ENCODE data around the gene THRA.

Gene THRA

DNA sequence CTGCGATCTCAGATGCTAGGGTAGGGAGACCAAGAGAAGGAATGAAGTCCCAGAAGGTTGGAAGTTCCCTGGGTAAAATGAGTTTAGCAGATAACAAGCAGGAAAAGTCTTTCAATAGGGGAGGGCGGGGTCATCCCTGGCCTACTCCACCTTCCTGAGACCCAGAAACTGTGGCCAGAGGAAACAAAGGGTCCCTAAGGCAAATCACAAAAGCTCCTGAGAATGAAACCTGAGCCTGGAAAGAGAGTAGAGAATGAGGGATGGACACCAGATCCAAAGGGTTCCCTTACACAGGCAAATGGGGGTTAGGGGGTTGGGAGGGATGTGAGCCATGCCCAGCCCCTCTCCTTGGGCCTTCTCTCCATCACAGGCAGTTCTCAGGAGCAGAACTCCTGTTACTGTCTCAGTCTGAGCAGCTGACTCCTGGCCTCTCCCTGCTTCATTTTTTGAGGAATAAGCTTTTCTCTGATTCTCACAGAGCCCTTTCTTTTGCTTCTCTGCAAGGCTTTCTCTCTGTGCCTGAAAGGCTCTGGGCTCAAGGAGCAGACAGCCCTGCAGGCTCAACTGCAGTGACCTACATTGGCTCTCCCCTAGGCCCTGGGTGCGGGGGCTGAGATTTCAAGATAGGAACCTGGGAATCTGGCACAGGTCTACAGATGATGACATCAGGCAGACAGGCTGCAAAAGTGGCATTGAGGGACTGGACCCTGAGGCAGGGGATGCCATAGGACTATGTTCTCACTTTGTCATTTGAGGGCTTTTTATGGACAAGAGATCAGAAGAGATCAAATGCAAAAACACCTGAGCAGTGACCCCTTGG is 47.5 kb downstream of the THRA start:
- Histone ChIP-seq H3K4me1 (ENCODE audit: control insufficient read depth, insufficient read depth, low read length) (peaks cover 91% of the 10 kb centered on the region), H3K4me3 (ENCODE audit: low read length) (no peak overlapping the region), H3K4me2 (ENCODE audit: low read length) (peak overlapping the region; percentile 75), H3K9ac (ENCODE audit: low read depth, low read length) (peak overlapping the region; percentile 34), H3K36me3 (ENCODE audit: insufficient read depth, low read length) (no peaks in the 10 kb centered on the region), H3K9me3 (replicated peaks; ENCODE audit: low read length) (no peaks in the 10 kb centered on the region), H3K27me3 (ENCODE audit: control insufficient read depth, insufficient read depth, low read length) (no peaks in the 10 kb centered on the region)

DNA sequence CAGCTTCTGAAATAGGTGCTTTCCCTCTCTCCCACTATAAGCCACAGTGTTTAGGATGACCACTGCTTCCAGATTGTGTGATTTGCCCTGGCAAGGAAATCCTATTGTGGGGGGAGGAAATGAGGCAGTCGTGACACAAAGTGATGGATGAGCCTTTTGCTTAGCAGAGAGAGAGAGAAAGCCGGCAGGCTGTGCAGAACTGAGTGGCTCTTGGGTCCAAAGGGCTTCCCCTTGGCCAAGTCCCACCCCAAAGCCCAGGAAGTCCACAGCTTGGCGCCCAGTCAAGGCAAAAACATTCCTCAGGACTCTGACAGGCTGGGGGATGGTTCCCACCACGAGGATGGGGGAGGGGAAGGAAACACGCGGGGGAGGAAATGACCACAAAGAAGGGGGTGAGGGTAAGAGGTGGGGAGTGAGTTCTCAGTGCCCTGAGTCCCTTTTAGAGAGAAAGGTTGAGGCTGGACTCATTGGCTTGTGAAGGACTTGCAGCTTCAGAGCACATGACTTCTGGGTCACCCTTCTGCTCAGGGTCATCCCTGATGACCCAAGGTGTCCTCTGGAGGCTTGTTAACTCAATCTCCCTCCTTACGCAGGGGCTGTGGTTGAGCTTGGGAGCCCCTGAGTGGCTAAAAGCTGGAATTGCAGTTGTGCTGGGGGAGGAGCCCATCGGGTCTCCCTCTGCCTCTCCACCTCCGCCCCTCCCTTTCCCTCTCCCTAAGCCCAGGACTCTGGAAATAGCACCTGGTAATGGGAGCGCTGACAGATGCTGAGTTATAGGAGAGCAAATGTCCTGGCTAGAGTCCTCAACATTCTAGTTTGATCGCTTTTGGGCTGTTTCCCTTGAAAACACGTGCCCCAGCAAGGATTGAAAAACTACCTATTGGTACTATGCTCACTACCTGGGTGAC is 48.7 kb downstream of the THRA start:
- H3K4me2 ChIP-seq (ENCODE audit: low read length), result peak overlapping the region; percentile 75
- no peaks in the 10 kb centered on the region for H3K9me3 ChIP-seq (replicated peaks; ENCODE audit: low read length)
- H3K4me1 ChIP-seq (ENCODE audit: control insufficient read depth, insufficient read depth, low read length), result peaks cover 79% of the 10 kb centered on the region
- peak overlapping the region; percentile 37 for H3K4me3 ChIP-seq (ENCODE audit: low read length)
- H3K9ac ChIP-seq (ENCODE audit: low read depth, low read length), result peak overlapping the region; percentile 34
- no peaks in the 10 kb centered on the region for H3K36me3 ChIP-seq (ENCODE audit: insufficient read depth, low read length)
- H3K27me3 ChIP-seq (ENCODE audit: control insufficient read depth, insufficient read depth, low read length), result no peaks in the 10 kb centered on the region

DNA sequence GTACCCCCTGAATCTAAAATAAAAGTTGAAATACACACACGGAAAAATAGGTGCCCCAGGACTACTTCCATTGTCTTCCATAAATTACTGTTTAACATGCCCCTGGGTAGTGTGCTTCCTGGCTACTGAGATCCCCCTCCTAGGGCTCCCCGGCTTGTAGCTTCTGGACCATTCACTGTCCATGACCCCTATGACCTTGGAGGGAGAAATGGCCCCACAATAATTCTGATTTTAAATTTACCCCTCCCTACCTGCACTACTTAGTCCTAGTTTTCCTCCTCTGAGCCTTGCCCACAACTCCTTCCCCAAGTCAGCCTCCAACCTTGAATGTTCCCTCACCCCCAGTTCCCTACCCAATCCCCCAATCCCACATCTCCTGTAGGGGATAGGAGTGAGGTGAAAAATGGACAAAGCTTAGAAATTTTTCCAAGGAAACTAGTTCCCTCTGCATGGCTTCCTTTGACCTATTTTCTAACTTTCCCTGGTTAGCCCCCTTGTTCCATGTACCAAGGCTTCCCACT is 49.5 kb downstream of the THRA start:
- H3K9ac ChIP-seq (ENCODE audit: low read depth, low read length), result peak overlapping the region; percentile 42
- no peaks in the 10 kb centered on the region for H3K27me3 ChIP-seq (ENCODE audit: control insufficient read depth, insufficient read depth, low read length)
- no peak overlapping the region for H3K4me3 ChIP-seq (ENCODE audit: low read length)
- peak overlapping the region; percentile 78 for H3K4me2 ChIP-seq (ENCODE audit: low read length)
- H3K9me3 ChIP-seq (replicated peaks; ENCODE audit: low read length), result no peaks in the 10 kb centered on the region
- no peaks in the 10 kb centered on the region for H3K36me3 ChIP-seq (ENCODE audit: insufficient read depth, low read length)
- H3K4me1 ChIP-seq (ENCODE audit: control insufficient read depth, insufficient read depth, low read length), result peaks cover 71% of the 10 kb centered on the region

DNA sequence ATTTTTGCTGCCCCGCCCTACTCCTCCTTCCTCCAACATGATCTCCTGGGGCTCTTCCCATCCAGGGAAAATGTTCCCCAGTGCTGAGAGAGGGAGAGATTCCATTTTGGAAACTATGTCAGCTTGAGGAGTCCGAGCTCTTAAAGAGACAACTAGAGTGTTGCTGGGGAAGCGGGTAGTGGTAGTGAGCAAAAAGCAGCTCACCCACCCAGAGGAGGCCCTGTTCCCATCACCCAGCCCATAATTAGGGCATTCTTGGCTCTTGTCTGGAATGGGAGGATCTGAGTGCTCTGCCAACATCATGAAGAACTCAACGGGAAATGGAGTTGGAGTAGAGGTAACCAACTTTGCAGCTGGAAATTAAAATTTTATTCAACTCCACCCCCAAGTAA is 49.9 kb downstream of the THRA start:
- Histone ChIP-seq H3K4me3 (ENCODE audit: low read length) (peak overlapping the region; percentile 3), H3K36me3 (ENCODE audit: insufficient read depth, low read length) (no peaks in the 10 kb centered on the region), H3K4me2 (ENCODE audit: low read length) (peak overlapping the region; percentile 78), H3K9me3 (replicated peaks; ENCODE audit: low read length) (no peaks in the 10 kb centered on the region), H3K27me3 (ENCODE audit: control insufficient read depth, insufficient read depth, low read length) (no peaks in the 10 kb centered on the region), H3K4me1 (ENCODE audit: control insufficient read depth, insufficient read depth, low read length) (peaks cover 66% of the 10 kb centered on the region), H3K9ac (ENCODE audit: low read depth, low read length) (peak overlapping the region; percentile 42)

DNA sequence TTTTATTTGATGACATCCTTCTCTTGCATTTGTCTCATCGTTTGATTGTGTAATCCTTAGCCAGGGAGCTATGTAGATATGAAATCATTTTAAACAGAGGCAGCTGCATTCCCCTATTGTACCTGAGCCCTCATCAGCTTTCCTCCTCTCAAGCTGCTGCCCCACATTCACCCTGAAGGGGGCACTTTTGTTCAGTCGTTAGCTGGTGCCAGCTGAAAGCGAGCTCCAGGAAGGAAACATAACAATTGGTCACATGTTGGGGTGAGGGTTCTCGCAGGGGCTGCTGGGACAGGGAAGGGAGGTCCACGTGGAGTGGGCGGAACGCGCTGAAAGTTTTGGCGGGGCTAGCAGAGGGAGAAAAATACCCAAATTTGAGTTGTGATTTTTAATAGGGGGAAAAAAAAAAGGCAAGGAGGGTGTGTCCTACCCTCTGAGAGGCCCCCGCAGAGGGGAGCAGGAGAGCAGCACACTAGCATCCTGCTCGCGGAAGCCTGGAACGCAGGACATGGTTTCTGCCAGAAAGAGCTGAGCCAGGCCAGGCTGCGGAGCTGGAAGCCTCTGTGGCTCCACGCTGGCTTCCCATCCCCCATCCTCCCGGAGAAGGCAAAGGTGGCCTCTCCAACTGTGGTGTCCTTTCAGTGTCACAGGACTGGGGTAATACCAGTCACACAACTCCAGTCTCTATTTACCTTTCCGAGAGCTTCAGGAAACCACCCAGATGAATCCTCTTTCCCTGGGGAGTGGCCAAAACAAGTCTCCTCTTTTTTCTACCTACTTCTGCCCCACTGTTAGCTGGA is 50.5 kb downstream of the THRA start:
- no peaks in the 10 kb centered on the region for H3K27me3 ChIP-seq (ENCODE audit: control insufficient read depth, insufficient read depth, low read length)
- H3K4me2 ChIP-seq (ENCODE audit: low read length), result peak overlapping the region; percentile 78
- H3K4me1 ChIP-seq (ENCODE audit: control insufficient read depth, insufficient read depth, low read length), result peaks cover 61% of the 10 kb centered on the region
- peak overlapping the region; percentile 63 for H3K4me3 ChIP-seq (ENCODE audit: low read length)
- H3K36me3 ChIP-seq (ENCODE audit: insufficient read depth, low read length), result no peaks in the 10 kb centered on the region
- peak overlapping the region; percentile 74 for H3K9ac ChIP-seq (ENCODE audit: low read depth, low read length)
- H3K9me3 ChIP-seq (replicated peaks; ENCODE audit: low read length), result no peaks in the 10 kb centered on the region

DNA sequence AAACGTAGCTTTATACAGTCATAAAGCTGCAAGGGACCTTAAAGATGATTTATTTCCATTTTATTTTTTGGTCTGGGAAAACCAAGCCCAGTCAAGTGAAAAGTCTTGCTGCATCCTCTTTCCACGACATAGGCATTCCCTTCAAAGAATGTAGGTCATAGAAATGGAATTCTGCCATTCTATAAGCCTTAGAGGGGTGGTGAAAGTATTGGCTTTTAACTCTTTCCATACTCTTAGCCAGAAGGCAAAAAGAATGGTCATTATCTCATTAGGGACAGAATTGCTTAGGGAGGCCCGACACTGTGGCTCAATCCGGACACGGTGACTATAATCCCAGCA is 51.1 kb downstream of the THRA start:
- H3K4me1 ChIP-seq (ENCODE audit: control insufficient read depth, insufficient read depth, low read length), result peaks cover 55% of the 10 kb centered on the region
- no peaks in the 10 kb centered on the region for H3K27me3 ChIP-seq (ENCODE audit: control insufficient read depth, insufficient read depth, low read length)
- H3K4me2 ChIP-seq (ENCODE audit: low read length), result peak overlapping the region; percentile 78
- no peaks in the 10 kb centered on the region for H3K9me3 ChIP-seq (replicated peaks; ENCODE audit: low read length)
- peak overlapping the region; percentile 63 for H3K4me3 ChIP-seq (ENCODE audit: low read length)
- H3K36me3 ChIP-seq (ENCODE audit: insufficient read depth, low read length), result no peaks in the 10 kb centered on the region
- peak overlapping the region; percentile 74 for H3K9ac ChIP-seq (ENCODE audit: low read depth, low read length)

DNA sequence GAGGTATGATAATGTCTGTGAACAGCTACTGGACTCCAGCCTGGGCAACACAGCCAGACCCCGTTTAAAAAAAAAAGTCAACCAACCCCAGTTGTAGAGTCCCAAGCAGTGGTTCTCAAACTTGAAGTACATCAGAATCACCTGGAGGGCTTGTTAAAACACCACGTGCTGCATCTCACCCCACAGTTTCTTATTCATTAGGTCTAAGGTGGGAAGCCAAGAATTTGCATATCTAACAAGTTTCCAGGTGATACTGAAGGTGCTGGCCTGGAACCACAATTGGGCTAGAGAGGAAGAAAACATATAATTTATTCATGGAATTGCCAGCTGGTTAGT is 52.3 kb downstream of the THRA start:
- peak overlapping the region; percentile 39 for H3K4me2 ChIP-seq (ENCODE audit: low read length)
- no peaks in the 10 kb centered on the region for H3K36me3 ChIP-seq (ENCODE audit: insufficient read depth, low read length)

DNA sequence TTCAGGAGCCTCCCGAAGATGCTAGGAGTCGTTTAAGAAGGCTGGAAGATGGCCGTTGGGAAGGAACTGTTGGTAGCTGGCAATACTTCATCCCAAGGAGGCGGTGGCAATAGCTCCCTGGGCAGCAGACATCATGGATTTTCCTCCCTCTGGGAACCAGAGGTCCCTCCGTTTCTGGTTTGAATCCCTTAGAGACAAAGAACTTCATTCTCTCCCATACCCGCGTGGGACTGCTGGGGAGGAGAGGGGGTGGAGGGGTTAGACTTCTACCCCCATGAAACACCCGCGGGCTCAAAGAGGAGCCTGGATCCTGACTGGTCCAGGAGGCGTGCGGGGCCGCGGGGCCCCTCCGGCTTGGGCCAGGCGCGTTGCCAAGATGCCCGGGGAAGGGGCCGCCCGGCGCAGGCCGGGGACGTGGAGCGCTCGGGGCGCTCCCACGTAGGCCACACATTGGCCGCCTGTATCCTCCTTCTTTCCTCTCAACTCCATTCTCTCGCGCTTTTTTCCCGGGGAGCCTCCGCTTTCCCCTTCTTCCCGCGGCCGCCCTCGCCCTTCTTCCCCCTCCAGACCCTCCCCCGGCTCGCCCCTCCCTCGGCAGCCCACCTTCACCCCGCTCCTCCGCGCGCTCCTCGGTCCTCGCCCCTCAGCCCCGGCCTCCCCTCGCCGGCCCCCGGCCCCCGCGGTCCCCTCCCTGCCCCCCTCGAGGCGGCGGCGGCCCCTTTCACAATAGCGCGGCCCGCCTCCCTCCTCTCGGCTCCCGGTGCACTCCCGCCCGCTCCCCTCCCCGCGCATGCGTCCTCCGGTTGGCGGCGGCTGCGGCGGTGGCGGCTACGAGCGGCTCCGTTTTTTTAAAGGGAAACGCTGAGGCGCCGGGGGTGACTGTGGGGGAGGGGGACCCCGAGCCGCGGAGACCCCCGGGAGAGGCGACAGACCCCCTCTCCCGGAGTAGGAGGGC is 58.7 kb downstream of the THRA start, which contains the start of gene MSL1:
Gene MSL1, plus strand, starts transcription at position 791 of the 955 bp plus-strand sequence. CDS start 642 bp downstream, outside the sequence.
- Histone ChIP-seq H3K9ac (ENCODE audit: low read depth, low read length) (peak within 1 kb of the TSS; percentile 90), H3K4me1 (ENCODE audit: control insufficient read depth, insufficient read depth, low read length) (peaks cover 18% of the 10 kb centered on the region)

More for the DNA sequence above, 52.3 kb downstream of the THRA start:
- H3K4me1 ChIP-seq (ENCODE audit: control insufficient read depth, insufficient read depth, low read length), result peaks cover 50% of the 10 kb centered on the region
- H3K27me3 ChIP-seq (ENCODE audit: control insufficient read depth, insufficient read depth, low read length), result no peaks in the 10 kb centered on the region
- no peaks in the 10 kb centered on the region for H3K9me3 ChIP-seq (replicated peaks; ENCODE audit: low read length)
- H3K4me3 ChIP-seq (ENCODE audit: low read length), result no peak overlapping the region
- H3K9ac ChIP-seq (ENCODE audit: low read depth, low read length), result no peak overlapping the region

DNA sequence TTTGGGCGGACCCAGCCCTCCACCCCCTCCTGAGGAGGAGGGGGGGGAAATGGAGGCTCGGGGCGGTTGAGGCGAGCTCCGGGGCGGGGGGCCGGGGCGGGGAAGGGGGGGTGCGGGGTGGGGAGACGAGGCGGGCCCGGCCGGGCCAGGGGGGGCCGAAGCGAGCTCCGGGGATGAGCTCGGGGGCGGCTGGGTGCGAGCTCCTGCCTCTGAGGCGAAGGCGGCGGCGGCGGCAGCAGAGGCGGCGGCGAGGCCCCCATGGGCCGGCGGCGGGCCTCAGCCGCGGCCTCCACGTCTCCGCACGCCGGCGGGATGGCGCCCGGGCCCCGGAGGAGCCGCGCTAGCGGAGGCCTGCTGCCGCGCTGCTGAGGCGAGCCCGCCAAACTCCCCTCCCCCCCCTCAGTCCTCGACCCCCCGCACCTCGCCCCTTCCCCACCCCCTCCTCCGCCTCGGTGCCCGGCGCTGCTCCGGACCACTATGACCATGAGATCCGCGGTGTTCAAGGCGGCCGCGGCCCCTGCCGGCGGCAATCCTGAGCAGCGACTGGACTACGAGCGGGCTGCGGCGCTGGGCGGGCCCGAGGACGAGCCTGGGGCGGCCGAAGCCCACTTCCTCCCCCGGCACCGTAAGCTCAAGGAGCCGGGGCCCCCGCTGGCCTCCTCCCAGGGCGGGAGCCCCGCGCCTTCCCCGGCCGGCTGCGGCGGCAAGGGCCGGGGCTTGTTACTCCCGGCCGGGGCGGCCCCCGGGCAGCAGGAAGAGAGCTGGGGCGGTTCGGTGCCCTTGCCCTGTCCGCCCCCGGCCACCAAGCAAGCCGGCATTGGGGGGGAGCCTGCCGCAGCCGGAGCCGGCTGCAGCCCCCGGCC is 59.6 kb downstream of the THRA start:
- Histone ChIP-seq H3K4me2 (ENCODE audit: low read length) (peak overlapping the region; percentile 86), H3K36me3 (ENCODE audit: insufficient read depth, low read length) (peaks cover 15% of the 10 kb centered on the region), H3K4me3 (ENCODE audit: low read length) (peak overlapping the region; percentile 84)

More for the DNA sequence above, 58.7 kb downstream of the THRA start, which contains the start of gene MSL1:
- no peaks in the 10 kb centered on the region for H3K9me3 ChIP-seq (replicated peaks; ENCODE audit: low read length)
- H3K4me2 ChIP-seq (ENCODE audit: low read length), result peak within 1 kb of the TSS; percentile 99
- H3K27me3 ChIP-seq (ENCODE audit: control insufficient read depth, insufficient read depth, low read length), result no peaks in the 10 kb centered on the region
- H3K4me3 ChIP-seq (ENCODE audit: low read length), result peak within 1 kb of the TSS; percentile 84
- peaks cover 8% of the 10 kb centered on the region for H3K36me3 ChIP-seq (ENCODE audit: insufficient read depth, low read length)

More for the DNA sequence above, 59.6 kb downstream of the THRA start:
- Histone ChIP-seq H3K9ac (ENCODE audit: low read depth, low read length) (peak overlapping the region; percentile 90), H3K27me3 (ENCODE audit: control insufficient read depth, insufficient read depth, low read length) (no peaks in the 10 kb centered on the region), H3K9me3 (replicated peaks; ENCODE audit: low read length) (no peaks in the 10 kb centered on the region), H3K4me1 (ENCODE audit: control insufficient read depth, insufficient read depth, low read length) (peaks cover 18% of the 10 kb centered on the region)
